DND-41 (cell line): Measurements from ENCODE around the gene TRAIP.
"Not testable (repeated sequence)": the region's sequence is repeated elsewhere in the genome, so short reads cannot be mapped to it uniquely, and the experiment has no call there.

Experiments
- ATAC-seq: fragments of 200-7000 bp; cut with Tn5 transposase; 3 replicates; pipeline ENCODE4 v1.9.1; 2021; ENCODE audit warnings: low read depth; ENCODE audit not compliant: insufficient read depth
- DNase-seq: peaks from one replicate; pipeline ENCODE4 v3.0.0-alpha.2; 2020
- H2AFZ ChIP-seq: 2 replicates; pipeline ENCODE4 v1.6.0; 2012; ENCODE audit warnings: low read depth, low read length
- H3K27ac ChIP-seq: 2 replicates; pipeline ENCODE4 v1.5.1; 2012; ENCODE audit warnings: low read length, inconsistent platforms
- H3K27me3 ChIP-seq: fragments of 200-600 bp; sonication (generic); 2 replicates; pipeline ENCODE4 v1.6.0; 2012; ENCODE audit warnings: low read length, mild to moderate bottlenecking, inconsistent platforms; ENCODE audit not compliant: insufficient read depth, poor library complexity
- H3K36me3 ChIP-seq: 2 replicates; pipeline ENCODE4 v1.5.1; 2012; ENCODE audit warnings: low read length, inconsistent platforms; ENCODE audit not compliant: insufficient read depth
- H3K4me1 ChIP-seq: 2 replicates; pipeline ENCODE4 v1.5.1; 2012; ENCODE audit warnings: mild to moderate bottlenecking, low read length; ENCODE audit not compliant: insufficient read depth
- H3K4me2 ChIP-seq: 2 replicates; pipeline ENCODE4 v1.6.0; 2012; ENCODE audit warnings: mild to moderate bottlenecking, moderate library complexity, low read length, inconsistent platforms; ENCODE audit not compliant: insufficient read depth
- H3K4me3 ChIP-seq, 2 experiments: fragments of 200-600 bp in 1 of 2; shearing (Covaris generic) in 1 of 2; 2 replicates each; pipeline ENCODE4 v1.5.1; 2012 to 2016; ENCODE audit warnings: inconsistent platforms in 2 of 2, low read length in 2 of 2, mild to moderate bottlenecking in 2 of 2, low read depth in 1 of 2, moderate library complexity in 1 of 2
- H3K79me2 ChIP-seq: 2 replicates; pipeline ENCODE4 v1.6.0; 2012; ENCODE audit warnings: low read length, inconsistent platforms; ENCODE audit not compliant: insufficient read depth
- H3K9ac ChIP-seq: 2 replicates; pipeline ENCODE4 v1.6.0; 2012; ENCODE audit warnings: low read depth, mild to moderate bottlenecking, inconsistent platforms, low read length, moderate library complexity
- H3K9me3 ChIP-seq: 2 replicates; pipeline ENCODE4 v1.5.1; 2012; ENCODE audit warnings: low read length, moderate library complexity, mild to moderate bottlenecking, inconsistent platforms; ENCODE audit not compliant: insufficient read depth, severe bottlenecking
- H4K20me1 ChIP-seq: 2 replicates; pipeline ENCODE4 v1.6.0; 2012; ENCODE audit warnings: low read length; ENCODE audit not compliant: insufficient read depth
- EZH2 ChIP-seq: IDR thresholded peaks from 3 replicates; pipeline ENCODE4 v1.6.1; 2012; ENCODE audit warnings: borderline replicate concordance, low read depth, mild to moderate bottlenecking, moderate library complexity, low read length, inconsistent platforms; ENCODE audit not compliant: severe bottlenecking
- TF ChIP-seq, protein P1 (sequence below): IDR thresholded peaks from 2 replicates; pipeline ENCODE4 v1.5.1; 2012; ENCODE audit warnings: borderline replicate concordance, low read length, moderate library complexity, mild to moderate bottlenecking; ENCODE audit not compliant: poor library complexity, severe bottlenecking; ENCODE audit errors: extremely low read depth

TRAIP gene

DNA sequence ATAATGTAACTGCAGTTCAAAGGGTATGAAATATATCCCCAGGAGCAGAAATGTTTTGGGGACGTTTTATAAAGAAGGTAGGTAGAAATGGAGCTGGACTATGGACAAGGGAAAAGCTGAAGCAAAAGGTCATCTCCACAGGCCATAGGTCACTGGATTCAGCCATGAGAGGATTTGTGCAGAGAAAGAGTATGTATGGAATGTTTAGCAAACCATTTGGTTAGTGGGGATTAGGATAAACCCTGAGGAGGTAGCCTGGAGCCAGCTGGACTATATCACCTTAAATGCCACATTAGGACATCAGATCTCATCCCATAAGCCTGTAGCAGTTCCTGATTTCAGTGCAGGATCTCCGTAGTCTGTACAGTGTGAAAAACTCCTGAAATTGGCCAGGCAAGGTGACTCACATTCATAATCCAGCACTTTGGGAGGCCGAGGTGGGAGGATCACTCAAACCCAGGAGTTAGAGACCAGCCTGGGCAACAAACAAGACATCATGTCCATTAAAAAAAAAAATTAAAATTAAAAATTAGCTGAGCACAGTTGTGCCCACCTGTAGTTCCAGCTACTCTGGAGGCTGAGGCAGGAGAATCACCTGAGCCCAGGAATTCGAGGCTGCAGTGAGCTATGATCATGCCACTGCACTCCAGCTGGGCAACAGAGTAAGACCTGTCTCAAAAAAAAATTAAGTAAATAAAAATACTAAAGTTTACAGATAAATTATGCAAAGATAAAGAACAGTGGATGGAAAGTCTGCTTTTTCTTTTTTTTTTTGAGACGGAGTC lies 74.8 kb downstream of the TRAIP start:
- Histone ChIP-seq H3K4me1 (peaks cover 37% of the 10 kb centered on the region), H3K9ac (no peak overlapping the region), H3K4me2 (no peak overlapping the region), H3K27me3 (no peaks in the 10 kb centered on the region), H3K27ac (no peak overlapping the region), H3K9me3 (no peaks in the 10 kb centered on the region), H3K36me3 (peaks cover 49% of the 10 kb centered on the region), H4K20me1 (peaks cover 25% of the 10 kb centered on the region), H3K79me2 (peaks cover 96% of the 10 kb centered on the region), H2AFZ (no peak overlapping the region), H3K4me3 (no peak overlapping the region)
- ATAC-seq, result no peak
- no peak for DNase-seq
- TF ChIP-seq, protein P1, sequence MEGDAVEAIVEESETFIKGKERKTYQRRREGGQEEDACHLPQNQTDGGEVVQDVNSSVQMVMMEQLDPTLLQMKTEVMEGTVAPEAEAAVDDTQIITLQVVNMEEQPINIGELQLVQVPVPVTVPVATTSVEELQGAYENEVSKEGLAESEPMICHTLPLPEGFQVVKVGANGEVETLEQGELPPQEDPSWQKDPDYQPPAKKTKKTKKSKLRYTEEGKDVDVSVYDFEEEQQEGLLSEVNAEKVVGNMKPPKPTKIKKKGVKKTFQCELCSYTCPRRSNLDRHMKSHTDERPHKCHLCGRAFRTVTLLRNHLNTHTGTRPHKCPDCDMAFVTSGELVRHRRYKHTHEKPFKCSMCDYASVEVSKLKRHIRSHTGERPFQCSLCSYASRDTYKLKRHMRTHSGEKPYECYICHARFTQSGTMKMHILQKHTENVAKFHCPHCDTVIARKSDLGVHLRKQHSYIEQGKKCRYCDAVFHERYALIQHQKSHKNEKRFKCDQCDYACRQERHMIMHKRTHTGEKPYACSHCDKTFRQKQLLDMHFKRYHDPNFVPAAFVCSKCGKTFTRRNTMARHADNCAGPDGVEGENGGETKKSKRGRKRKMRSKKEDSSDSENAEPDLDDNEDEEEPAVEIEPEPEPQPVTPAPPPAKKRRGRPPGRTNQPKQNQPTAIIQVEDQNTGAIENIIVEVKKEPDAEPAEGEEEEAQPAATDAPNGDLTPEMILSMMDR, result no peak
- TF ChIP-seq EZH2, result no peak

GRCh38 chr3:49780975-49781365 lies 75.4 kb downstream of the TRAIP start:
- H2AFZ ChIP-seq, DNase-seq, H3K27ac ChIP-seq, H3K4me3 ChIP-seq, H3K9me3 ChIP-seq, H3K9ac ChIP-seq, ATAC-seq, H3K27me3 ChIP-seq: not testable (repeated sequence)
- Histone ChIP-seq H3K36me3 (peaks cover 50% of the 10 kb centered on the region), H3K4me2 (peak overlapping the region; percentile 10; the same call in 1 of the 2 replicates), H3K79me2 (peaks cover 98% of the 10 kb centered on the region), H4K20me1 (peaks cover 30% of the 10 kb centered on the region), H3K4me1 (peaks cover 37% of the 10 kb centered on the region)

DNA sequence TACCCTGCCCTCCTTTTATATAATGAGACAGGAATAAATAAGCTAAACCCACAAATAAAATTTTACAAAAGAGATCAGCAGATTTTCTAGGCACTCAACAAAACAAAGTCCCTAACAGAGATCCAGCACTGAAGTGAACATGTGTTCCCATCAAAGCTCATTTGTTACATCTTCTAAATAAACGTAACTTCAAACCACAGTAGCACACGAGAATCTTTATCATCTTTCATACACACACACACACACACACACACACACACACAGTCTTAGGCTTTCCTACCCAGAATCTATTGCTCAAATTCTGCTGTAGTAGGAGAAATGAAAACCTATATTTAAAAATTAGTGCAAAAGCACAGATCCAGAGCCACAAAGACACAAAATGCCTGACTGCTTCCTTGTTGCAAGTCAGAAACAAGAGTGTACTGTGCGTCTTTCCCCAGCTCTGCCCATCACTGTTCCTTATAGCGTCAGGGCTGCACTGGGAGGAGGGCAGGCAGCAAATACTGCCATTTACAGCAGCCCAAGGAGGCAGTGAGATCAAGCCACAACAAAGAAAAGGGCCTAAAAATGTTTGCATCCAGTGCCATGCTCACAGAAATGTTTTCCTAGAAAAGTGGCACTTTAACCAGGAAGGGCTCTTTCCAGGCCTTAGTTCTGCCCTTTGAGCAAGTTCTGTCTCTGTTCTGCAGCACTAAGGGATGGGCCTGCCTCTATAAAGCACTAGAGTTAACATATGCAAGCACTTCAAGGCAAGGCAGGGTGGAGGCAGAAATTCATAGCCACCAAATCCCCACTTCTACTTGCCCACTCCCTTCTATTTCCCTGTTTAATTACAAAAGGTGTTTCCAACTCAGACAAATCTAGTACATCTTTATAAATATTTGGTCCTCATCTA lies 76.0 kb downstream of the TRAIP start:
- no peak overlapping the region for H3K9ac ChIP-seq
- peaks cover 33% of the 10 kb centered on the region for H4K20me1 ChIP-seq
- ATAC-seq, result no peak
- TF ChIP-seq EZH2, result no peak
- TF ChIP-seq, protein P1, result no peak
- no peak overlapping the region for H2AFZ ChIP-seq
- no peak overlapping the region for H3K27ac ChIP-seq
- no peak overlapping the region for H3K4me3 ChIP-seq
- DNase-seq, result no peak
- H3K79me2 ChIP-seq, result peaks cover 98% of the 10 kb centered on the region
- peaks cover 54% of the 10 kb centered on the region for H3K36me3 ChIP-seq
- H3K9me3 ChIP-seq, result no peaks in the 10 kb centered on the region
- peaks cover 34% of the 10 kb centered on the region for H3K4me1 ChIP-seq
- peak overlapping the region; percentile 10; the same call in 1 of the 2 replicates for H3K4me2 ChIP-seq
- no peaks in the 10 kb centered on the region for H3K27me3 ChIP-seq
